Testis (tissue), 3 donors: ENCODE measurements around the gene PCSK5. TPM values are rescaled to one million over a fixed set of nuclear protein-coding genes. Genes with fewer than 3 reads are reported as not detected.

ENCODE experiments used
- DNase-seq: peaks from one replicate; pipeline ENCODE4 v3.0.0-alpha.2; 2019
- H3K27ac ChIP-seq, 2 donors: fragments of 200-600 bp; sonication (generic); one replicate each; pipeline ENCODE4 v1.5.1; 2019
- H3K27me3 ChIP-seq: fragments of 200-600 bp; sonication (generic); one replicate; pipeline ENCODE4 v1.5.1; 2019
- H3K36me3 ChIP-seq: fragments of 200-600 bp; sonication (generic); one replicate; pipeline ENCODE4 v1.5.1; 2017; ENCODE audit warnings: low read depth; ENCODE audit errors: missing control alignments
- H3K4me1 ChIP-seq: fragments of 200-600 bp; sonication (generic); one replicate; pipeline ENCODE4 v1.5.1; 2019
- H3K4me3 ChIP-seq, 2 donors: fragments of 200-600 bp; sonication (generic); one replicate each; pipeline ENCODE4 v1.5.1; 2017 to 2019
- H3K9me3 ChIP-seq: fragments of 200-600 bp; sonication (generic); one replicate; pipeline ENCODE4 v1.5.1; 2017
- POLR2A ChIP-seq: fragments of 450-650 bp; IDR thresholded peaks from one replicate; pipeline ENCODE4 v1.6.1; 2017; ENCODE audit warnings: antibody characterized with exemption, mild to moderate bottlenecking, moderate library complexity
- WGBS, 2 donors: methylation state at CpG; one replicate each; pipeline ENCODE4 v1.1.5; 2018; 5-methylcytosine and 5-hydroxymethylcytosine counted together
- intact Hi-C: fragments of 100-400 bp; cut with DNase I; formaldehyde crosslinking; loops from one replicate; pipeline ENCODE4 v1.15.1; 2023; ENCODE audit warnings: low total_unique reads
- polyA plus RNA-seq: library from polyadenylated mRNA; stranded (reverse); fragments of 350-450 nt; fragmentation: Illumina TruSeq; extraction: RNeasy Lipid Tissue Mini Kit (QIAGEN cat#74804); gene quantifications from one replicate; pipeline ENCODE4 v1.2.3, GENCODE V29; 2014; ENCODE audit warnings: low read depth, low replicate concordance; ENCODE audit not compliant: insufficient read depth
- total RNA-seq, 2 donors: library from RNA; depleted of rRNA; stranded (reverse); fragments of >200 nt; gene quantifications; one replicate each; pipeline ENCODE4 v1.2.3, GENCODE V29; 2016
- TF ChIP-seq, protein P1 (sequence below), 3 experiments: fragments of 450-650 bp in 2 of 3; fragments of 200-600 bp in 1 of 3; sonication (generic) in 1 of 3; IDR thresholded peaks; one replicate each; pipeline ENCODE4 v1.5.1; 2016 to 2019; ENCODE audit warnings: antibody characterized with exemption in 3 of 3, mild to moderate bottlenecking in 2 of 3, moderate library complexity in 1 of 3

The PCSK5 gene
- total and polyA plus RNA-seq, 3 donors from 2014 or later: 9.4 to 50.6 (median 27.5) TPM

DNA sequence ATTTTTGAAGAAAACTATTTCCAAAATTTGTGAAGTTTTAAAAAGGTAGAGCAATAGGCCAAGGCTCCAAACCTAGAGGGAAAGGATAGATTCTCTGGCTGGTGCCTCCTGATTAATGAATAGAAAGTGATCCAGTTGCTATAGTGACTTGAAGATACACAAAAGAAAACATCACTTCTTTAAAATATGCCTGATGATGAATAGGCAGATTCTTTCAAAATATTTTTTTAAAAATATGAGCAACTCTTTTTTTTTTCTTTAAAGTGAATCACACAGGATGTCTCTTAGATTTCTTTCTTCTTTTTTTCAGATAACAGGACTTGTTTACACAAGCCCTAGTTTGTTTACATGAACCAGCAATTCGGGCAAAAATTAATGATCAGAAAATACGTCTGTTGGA, 379.3 kb downstream of the PCSK5 start:
- DNase-seq: no peak
- TF ChIP-seq, protein P1, sequence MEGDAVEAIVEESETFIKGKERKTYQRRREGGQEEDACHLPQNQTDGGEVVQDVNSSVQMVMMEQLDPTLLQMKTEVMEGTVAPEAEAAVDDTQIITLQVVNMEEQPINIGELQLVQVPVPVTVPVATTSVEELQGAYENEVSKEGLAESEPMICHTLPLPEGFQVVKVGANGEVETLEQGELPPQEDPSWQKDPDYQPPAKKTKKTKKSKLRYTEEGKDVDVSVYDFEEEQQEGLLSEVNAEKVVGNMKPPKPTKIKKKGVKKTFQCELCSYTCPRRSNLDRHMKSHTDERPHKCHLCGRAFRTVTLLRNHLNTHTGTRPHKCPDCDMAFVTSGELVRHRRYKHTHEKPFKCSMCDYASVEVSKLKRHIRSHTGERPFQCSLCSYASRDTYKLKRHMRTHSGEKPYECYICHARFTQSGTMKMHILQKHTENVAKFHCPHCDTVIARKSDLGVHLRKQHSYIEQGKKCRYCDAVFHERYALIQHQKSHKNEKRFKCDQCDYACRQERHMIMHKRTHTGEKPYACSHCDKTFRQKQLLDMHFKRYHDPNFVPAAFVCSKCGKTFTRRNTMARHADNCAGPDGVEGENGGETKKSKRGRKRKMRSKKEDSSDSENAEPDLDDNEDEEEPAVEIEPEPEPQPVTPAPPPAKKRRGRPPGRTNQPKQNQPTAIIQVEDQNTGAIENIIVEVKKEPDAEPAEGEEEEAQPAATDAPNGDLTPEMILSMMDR (IDR thresholded peaks at IDR 0.05): no peak
- no peak for TF ChIP-seq POLR2A
- Histone ChIP-seq H3K27me3 (no peaks in the 10 kb centered on the region), H3K36me3 (no peaks in the 10 kb centered on the region), H3K27ac (peak overlapping the region in 1 of 2 donors; percentile 0), H3K4me3 (no peak overlapping the region), H3K4me1 (peaks cover 7% of the 10 kb centered on the region), H3K9me3 (no peaks in the 10 kb centered on the region)
- 38 to 46% methylated on average over 2 of the region's 2 CpGs for WGBS, 2 donors
- intact Hi-C loops: no loop called here

DNA sequence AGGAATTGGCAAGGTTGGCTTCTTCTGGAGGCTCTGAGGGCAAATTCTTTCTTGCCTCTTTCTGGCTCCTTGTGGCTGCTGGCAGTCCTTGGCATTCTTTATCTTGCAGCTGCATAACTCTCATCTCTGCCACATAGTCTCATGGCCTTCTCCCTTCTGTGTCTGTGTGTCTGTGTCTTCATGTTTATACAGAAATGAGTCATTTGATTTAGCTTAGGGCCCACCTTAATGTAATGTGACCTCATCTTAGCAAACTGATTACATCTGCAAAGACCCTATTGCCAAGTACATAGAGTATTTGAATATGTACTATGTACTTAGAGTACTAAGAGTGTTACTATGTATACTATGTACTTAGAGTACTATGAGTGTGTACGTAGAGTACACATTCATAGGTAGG, 381.3 kb downstream of the PCSK5 start:
- Histone ChIP-seq H3K4me3 (no peak overlapping the region), H3K4me1 (peaks cover 7% of the 10 kb centered on the region), H3K27ac (no peak overlapping the region), H3K27me3 (no peaks in the 10 kb centered on the region), H3K36me3 (no peaks in the 10 kb centered on the region), H3K9me3 (no peaks in the 10 kb centered on the region)
- TF ChIP-seq, protein P1 (IDR thresholded peaks at IDR 0.05): no peak
- no peak for TF ChIP-seq POLR2A
- intact Hi-C loops: no loop called here
- no peak for DNase-seq
- 73 to 81% methylated on average over 1 of the region's 1 CpG for WGBS, 2 donors

DNA sequence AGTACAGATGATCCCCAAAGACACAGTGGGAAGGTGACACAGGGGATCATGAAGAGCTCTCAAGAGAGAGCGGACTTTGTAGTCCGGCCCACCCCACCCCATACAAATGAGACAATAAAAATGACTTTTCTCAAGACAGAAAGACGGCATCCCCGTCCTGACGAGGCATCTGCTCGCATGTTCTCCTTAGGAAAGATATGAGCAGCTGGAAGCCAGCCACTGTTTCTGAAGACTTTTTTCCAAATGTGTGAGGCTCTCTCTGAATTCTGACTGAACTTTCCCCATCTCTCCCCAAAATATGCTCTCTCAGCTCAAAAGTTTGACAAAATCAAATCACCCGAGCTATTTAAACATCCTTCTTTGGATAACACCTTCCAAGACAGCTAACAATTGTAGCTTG, 398.6 kb downstream of the PCSK5 start:
- Histone ChIP-seq H3K27ac (no peak overlapping the region), H3K4me1 (no peaks in the 10 kb centered on the region), H3K36me3 (no peaks in the 10 kb centered on the region), H3K4me3 (no peak overlapping the region), H3K9me3 (no peaks in the 10 kb centered on the region), H3K27me3 (no peaks in the 10 kb centered on the region)
- no peak for TF ChIP-seq POLR2A
- TF ChIP-seq, protein P1 (IDR thresholded peaks at IDR 0.05): no peak
- intact Hi-C loops: no loop called here
- DNase-seq: peak; percentile 49
- WGBS, 2 donors: 67 to 74% methylated on average over 7 of the region's 7 CpGs

DNA sequence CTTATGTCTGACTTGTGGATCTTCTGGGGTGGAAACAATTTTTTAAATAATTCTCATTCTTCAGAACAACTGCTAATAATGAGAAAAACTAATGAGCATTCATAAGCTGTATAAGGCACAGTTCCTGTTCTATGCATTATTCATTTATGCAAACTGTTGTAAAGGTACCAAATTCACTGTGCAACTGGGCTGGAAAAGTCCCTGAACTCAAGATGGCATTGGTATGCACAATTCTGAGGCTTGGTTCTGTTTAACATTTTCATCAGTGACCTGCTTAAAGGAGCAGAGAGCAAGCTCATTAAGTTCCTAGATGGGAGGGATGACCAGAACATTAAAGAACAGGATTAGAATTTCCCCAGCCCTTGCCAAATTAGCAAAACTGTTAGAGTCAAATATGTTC, 399.2 kb downstream of the PCSK5 start:
- Histone ChIP-seq H3K4me1 (no peaks in the 10 kb centered on the region), H3K36me3 (no peaks in the 10 kb centered on the region), H3K4me3 (no peak overlapping the region), H3K9me3 (no peaks in the 10 kb centered on the region), H3K27ac (no peak overlapping the region), H3K27me3 (no peaks in the 10 kb centered on the region)
- DNase-seq: no peak
- TF ChIP-seq POLR2A: no peak
- TF ChIP-seq, protein P1 (IDR thresholded peaks at IDR 0.05): no peak
- intact Hi-C loops: no loop called here

DNA sequence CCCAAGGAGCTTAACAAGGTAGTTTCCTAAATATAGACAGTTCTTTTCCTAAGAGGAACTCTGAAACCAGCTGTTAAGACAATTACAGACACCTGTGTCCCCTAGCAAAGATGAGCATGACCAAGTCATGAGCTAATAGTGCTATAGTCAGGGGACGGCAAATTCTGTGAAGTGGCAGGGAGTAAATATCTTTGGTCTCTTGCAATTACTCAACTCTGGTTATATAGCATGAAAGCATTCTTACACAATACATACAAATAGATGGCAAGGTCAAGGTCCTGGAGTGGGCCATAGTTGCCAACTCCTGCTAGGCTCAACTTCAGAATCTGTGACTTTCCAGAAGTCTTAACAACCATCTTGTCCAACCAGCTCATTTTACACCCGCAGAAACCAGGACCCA, 400.1 kb downstream of the PCSK5 start:
- intact Hi-C loops: no loop called here
- H3K4me3 ChIP-seq: no peak overlapping the region
- 92 to 97% methylated on average over 2 of the region's 2 CpGs for WGBS, 2 donors

More for the DNA sequence above, 400.1 kb downstream of the PCSK5 start:
- no peak overlapping the region for H3K27ac ChIP-seq
- no peaks in the 10 kb centered on the region for H3K36me3 ChIP-seq
- H3K4me1 ChIP-seq: no peaks in the 10 kb centered on the region
- no peaks in the 10 kb centered on the region for H3K9me3 ChIP-seq
- H3K27me3 ChIP-seq: no peaks in the 10 kb centered on the region
- TF ChIP-seq POLR2A: no peak
- TF ChIP-seq, protein P1 (IDR thresholded peaks at IDR 0.05): no peak
- no peak for DNase-seq
